ENCODE measurements around the gene CALM3.
A peak's percentile ranks its signal among the peaks of the same experiment; 100 is the strongest.

Gene CALM3

GRCh38 chr19:46600384-46601317 lies 479 bp upstream of the CALM3 start:
- peak; percentile 96 to 98 (median 96) for DNase-seq

- no peak for DNase-seq
These were observed 1.5 kb downstream of the CALM3 start for GRCh38 chr19:46602392-46603194.

- DNase-seq, result no peak
These were observed 2.1 kb downstream of the CALM3 start for GRCh38 chr19:46603195-46603637.

- no peak for DNase-seq
These were observed 2.7 kb downstream of the CALM3 start for GRCh38 chr19:46603752-46604231.

- DNase-seq, result no peak
These were observed 3.7 kb downstream of the CALM3 start for GRCh38 chr19:46604781-46605355.

GRCh38 chr19:46605356-46605821 lies 4.3 kb downstream of the CALM3 start:
- DNase-seq, result no peak

- no peak for DNase-seq
These were observed 4.9 kb downstream of the CALM3 start for GRCh38 chr19:46606019-46606418.

- DNase-seq, result no peak
These were observed 5.7 kb downstream of the CALM3 start for GRCh38 chr19:46606681-46607447.

GRCh38 chr19:46607448-46607841 lies 6.3 kb downstream of the CALM3 start:
- DNase-seq, result no peak

- DNase-seq, result no peak
These were observed 7.0 kb downstream of the CALM3 start for GRCh38 chr19:46608178-46608577.

GRCh38 chr19:46608581-46609345 lies 7.6 kb downstream of the CALM3 start:
- no peak for DNase-seq

GRCh38 chr19:46609511-46610412 lies 8.6 kb downstream of the CALM3 start:
- DNase-seq, result no peak

- DNase-seq, result no peak
These were observed 9.3 kb downstream of the CALM3 start for GRCh38 chr19:46610413-46610775.

GRCh38 chr19:46610851-46611770 lies 10.0 kb downstream of the CALM3 start:
- DNase-seq, result no peak

- DNase-seq, result no peak
These were observed 10.6 kb downstream of the CALM3 start for GRCh38 chr19:46611776-46612175.

- no peak for DNase-seq
These were observed 12.4 kb downstream of the CALM3 start for GRCh38 chr19:46613525-46613924.

GRCh38 chr19:46614114-46614722 lies 13.1 kb downstream of the CALM3 start:
- DNase-seq, result peak; percentile 70 to 76 (median 74)

GRCh38 chr19:46615966-46616365 lies 14.8 kb downstream of the CALM3 start:
- DNase-seq, result no peak
